GM11168 (cell line): ENCODE measurements around the gene GRIK2.

Experiments used
- in situ Hi-C: fragments of 300-500 bp; cut with MboI; formaldehyde crosslinking; loops from one replicate; pipeline ENCODE4 v1.12.0; 2022; ENCODE audit warnings: low sequenced_read_pairs; ENCODE audit not compliant: unreplicated experiment

The GRIK2 gene

DNA sequence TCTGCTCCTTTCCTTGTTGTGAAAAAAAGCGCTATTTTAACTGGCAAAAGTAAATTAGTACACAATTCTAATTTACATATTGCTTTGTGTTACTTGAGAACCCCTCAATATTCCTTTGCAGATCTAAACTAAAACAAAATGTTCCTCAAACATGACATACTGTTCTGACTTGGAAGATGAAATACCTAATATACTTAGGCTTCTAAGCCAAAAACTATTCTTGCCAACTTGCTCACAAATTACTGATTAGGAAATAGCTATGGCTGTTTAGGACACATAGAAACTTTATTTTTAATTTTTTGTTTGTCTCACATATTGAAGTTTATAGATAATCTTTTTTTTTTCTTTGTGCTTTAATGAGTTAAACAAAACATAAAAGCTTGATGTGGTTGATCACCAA, 542.2 kb downstream of the GRIK2 start:
- in situ Hi-C loops, result no loop called here

DNA sequence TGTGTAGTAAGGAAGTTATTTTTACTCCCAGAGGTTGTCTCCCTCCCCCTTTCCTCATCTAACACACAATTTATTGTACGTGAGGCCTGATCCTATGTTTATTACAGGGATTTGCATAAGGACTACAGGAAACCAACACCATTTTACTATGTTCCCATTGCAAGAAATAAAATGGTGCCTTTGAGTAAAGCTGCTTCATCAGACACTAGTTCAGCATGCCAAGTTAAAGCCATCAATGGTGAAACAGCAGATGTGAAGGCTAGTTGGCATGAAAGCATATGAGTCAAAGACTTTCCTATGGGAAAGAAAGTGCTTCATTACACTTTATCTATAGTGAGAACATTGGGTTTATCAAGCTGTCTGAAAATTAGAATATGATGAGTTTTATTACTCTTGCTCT, 543.0 kb downstream of the GRIK2 start:
- in situ Hi-C loops, result no loop called here

DNA sequence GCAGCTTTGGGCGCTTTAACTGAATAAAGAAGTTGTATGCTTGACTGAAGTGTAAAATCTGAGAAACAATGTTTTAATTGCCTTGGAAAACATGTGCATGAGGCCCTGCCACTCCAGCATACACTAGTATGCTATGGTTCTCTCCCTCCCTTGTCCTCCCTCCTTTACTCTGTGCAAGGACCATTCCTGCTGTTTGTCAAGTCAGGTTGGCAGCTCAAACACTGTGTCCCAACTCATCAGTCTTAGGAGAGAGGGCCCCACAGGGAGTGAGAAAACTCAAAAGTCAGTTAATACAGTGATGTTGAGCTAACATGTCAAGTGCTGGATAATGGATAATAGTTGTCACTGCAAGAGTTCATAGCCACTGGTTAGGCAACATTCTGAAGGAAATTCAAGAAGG, 543.6 kb downstream of the GRIK2 start:
- in situ Hi-C loops, result no loop called here

DNA sequence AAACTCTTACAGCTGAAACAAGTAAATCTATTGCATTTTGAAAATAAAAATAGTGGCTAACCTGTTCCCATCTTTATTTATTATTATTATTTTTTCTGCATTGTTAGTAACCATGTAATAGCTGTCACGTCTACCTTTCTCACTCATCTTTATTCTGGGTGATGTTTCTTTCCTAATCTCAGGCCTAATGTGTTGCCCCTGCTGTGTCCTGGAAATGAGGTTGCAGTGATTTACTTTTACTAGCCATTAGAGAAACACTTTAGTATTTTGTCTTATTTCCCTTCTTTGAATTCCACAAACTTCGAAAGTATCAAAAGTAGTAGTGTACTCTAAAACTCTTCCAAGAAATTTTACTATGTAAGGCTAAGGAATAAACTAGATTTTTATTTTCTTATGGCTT, 546.9 kb downstream of the GRIK2 start:
- in situ Hi-C loops, result no loop called here

DNA sequence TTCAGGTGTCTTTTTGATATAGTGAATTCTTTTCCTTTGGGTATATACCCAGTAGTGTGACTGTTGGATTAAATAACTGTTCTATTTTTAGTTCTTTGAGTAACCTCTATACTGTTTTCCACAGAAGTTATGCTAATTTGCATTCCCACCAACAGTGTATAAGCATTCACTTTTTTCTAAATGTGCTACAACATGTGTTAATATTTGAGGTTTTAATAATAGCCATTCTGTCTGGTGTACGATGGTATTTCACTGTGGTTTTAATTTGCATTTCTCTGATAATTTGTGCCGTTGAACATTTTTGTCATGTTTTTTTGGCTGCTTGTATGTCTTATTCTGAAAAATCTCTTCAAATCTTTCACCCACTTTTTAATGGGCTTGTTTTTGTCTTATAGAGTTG, 563.5 kb downstream of the GRIK2 start:
- in situ Hi-C loops, result no loop called here

DNA sequence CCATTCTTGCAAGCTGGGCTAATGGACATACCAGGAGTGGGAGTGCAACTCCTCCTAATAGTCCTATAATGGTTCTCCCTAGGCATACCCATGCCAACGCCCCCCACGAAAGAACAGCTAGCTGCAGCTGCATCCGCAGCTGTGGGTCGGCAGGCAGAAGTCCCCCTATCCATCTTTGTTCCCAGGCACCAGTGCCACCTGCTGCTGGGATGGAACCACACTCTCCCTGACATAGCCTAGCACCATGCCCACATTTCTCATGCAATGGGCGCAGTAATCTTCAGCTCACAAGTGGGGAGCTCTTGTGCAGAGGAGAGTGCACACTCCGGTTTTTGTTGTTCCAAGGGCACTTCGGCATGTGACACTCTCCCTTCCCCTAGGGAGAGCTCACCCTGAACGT, 567.8 kb downstream of the GRIK2 start:
- in situ Hi-C loops, result no loop called here

DNA sequence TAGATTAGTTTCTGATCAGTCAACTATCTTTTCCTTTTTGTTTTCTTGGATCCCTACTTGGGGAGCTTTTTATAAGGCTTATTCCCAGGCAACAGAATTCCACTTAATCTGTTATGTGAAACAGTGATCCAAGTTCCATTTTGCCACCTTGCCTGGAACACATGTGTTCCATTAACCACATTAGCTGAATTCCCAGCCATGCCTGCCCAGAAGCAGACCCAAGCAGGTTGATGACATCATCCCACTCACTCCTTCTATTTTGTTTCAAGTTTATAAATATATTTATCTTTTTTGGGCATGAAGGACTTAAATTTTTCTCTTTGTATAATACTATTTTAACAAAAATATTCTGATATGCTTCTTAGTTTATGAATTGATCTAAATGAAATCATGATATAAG, 587.4 kb downstream of the GRIK2 start:
- in situ Hi-C loops, result no loop called here

DNA sequence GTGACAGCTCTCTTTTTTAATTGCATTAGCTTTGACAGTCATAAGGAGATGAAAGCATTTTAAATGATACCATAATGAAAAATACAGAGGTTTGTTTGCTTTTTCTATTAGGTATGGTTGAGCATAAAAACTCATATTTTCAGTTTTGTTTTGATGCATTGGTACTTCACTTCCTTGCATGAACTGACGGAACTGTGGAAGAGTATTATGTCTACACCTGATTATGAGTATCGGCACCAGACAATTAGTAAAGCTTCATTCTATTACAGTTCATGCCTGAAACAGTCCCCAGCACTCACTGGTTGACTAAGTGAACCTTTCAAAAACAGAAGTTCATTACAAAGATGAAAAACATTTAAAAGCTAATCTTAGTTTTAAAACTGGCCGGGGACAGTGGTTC, 593.0 kb downstream of the GRIK2 start:
- in situ Hi-C loops, result no loop called here

DNA sequence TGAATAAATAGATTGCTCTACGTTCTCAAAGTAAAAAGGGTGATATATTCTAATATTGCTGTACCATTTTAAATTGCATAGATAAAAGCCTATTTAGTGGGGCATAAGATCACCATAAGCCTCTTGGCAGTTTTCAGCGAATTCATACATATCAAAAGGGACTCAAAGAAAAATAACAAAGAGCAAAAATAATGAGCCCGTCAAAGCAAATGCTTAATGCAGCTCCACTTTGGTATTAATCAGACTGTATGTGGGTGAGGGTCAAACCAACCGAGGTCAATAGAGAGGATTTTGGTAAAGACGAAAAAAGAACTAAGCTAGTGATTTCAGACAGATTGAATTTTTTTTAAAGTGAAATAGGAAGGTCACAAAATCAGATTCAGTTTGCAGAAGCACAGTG, 598.8 kb downstream of the GRIK2 start:
- in situ Hi-C loops, result no loop called here

DNA sequence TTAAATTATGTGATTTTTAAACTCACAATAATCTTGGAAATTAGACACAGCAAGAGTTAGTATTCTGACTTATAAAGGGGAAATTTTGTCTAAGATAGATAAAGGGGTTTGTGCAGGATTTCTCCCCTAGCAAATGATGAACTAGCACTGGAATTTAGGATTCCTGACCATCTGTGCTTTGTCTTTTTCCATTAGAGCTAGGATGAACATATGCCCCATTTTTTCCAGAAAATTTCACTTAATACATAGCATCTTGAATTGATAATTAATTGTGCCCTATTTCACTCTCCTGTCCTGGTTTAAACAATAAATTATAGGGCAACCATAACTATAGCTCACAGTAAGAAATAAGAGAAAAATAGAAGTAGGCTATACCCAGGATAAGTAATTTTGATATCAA, 601.0 kb downstream of the GRIK2 start:
- in situ Hi-C loops, result no loop called here

DNA sequence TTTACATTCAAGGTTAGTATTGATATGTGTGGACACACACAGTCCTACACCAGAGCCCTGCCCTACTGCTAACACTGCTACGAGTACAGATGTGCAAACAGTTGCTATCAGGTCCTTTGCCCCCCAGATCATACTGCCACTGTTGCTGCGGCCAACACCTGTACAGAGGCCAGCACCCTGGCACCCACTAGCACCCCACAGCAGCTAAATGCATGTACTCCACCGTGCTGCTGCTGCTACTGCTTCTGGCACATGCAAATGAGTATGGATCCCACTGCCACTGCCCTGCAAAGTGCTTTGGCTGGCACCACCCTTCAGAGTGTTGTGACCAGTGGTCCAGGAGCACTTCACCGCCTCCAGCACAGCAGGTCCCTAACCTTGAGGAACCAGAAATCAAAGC, 621.9 kb downstream of the GRIK2 start:
- in situ Hi-C loops, result no loop called here

DNA sequence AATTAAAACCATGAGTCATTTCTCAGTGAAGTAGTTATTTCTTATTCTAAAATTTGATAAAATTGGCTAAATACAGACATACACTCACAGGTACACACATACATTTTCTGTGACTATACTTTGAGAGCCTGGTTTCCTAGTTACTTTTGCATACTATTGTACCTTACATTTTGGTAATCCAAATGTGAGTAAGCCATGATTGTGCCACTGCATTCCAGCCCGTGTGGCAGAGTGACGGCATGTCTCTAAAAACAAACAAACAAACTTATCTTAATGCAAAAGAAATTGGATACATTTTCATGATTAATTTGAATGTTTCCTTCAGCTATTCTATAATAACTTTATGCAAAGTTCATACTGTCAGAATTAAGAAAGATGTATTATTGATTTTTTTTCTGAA, 628.8 kb downstream of the GRIK2 start:
- in situ Hi-C loops, result no loop called here

DNA sequence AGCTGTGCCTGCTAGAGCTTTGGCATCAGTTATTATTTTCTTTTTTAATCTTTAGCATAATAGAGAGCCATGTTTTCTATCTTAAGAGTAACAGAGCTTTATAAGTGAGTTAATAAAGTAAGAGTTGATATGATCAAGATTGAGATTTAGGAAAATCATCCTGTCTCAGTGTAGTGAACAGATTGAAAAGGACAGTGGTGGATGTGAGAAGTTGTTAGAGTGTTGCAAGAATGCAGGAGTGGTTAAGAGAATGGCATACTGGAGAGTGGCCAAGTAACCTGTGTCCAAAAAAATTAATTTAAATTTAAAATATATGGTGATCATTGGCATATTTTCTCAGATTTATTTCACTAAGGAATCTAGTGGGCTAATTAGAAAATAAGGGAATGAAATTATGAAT, 629.3 kb downstream of the GRIK2 start:
- in situ Hi-C loops, result no loop called here

DNA sequence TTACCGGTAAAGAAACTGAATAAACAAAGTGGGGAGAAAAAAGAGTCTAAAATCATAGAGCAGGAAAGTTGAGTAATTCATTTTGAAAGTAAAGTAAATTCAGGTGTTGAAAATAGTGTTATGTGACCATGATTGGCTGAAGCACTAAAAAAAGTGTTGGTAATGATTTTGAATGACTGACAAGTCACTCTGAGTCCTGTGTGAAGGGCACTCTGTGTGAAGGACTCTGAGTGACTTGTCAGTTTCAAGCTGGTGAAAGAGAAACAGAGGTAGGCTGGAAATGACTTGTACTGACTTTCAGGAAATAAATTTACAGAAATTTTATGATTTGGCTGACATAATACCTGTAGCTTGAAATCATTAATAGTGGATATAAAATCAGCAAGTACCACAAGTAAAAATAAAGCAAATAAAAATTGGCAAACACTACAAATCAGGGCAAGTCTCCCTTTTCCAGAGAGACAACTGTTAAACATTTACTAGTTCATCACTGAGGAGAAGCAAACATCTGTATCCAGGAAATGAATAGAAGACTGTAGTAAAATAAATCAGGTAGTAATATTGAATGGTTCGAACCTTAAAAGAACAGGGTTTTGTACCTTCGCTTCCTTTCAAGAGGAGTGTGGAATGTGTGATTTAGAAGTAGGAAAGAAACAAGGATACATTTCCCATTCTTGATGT, 630.6 kb downstream of the GRIK2 start:
- in situ Hi-C loops, result no loop called here

DNA sequence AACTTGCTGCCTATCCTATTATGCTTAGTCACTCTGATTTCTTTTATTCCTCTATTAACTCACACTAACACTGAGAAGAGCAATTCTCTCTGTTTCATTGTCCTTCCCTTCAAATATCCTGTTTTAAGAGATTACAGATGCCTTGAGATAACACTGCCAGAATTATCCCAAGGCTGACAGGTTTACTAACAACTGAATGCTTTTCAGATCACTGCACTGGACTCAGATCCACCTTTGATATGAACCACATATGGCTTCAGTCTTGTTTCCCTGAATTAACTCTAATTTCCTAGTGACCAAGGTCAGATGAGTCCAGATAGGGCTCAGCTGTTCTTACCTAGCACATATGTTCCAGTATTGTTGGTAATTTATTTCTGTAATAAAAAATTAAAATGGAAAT, 633.1 kb downstream of the GRIK2 start:
- in situ Hi-C loops, result no loop called here

DNA sequence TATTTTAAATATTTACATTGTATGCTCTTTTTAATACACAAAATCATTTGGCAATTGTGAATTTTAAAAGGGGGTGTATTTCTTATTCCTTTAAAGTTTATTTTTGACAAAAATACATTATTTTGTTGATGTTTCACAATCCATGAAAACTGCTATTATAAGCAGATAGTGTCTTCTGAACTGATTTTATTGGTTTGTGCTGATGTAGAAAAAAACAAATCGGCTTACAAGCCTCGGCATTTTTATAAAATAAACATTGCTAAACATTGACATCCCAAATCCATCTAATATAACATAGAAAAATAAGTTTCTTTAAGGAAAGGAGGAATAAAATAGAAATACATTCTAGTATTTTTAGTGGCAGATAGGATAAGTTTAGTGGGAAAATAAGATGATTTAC, 634.7 kb downstream of the GRIK2 start:
- in situ Hi-C loops, result no loop called here

DNA sequence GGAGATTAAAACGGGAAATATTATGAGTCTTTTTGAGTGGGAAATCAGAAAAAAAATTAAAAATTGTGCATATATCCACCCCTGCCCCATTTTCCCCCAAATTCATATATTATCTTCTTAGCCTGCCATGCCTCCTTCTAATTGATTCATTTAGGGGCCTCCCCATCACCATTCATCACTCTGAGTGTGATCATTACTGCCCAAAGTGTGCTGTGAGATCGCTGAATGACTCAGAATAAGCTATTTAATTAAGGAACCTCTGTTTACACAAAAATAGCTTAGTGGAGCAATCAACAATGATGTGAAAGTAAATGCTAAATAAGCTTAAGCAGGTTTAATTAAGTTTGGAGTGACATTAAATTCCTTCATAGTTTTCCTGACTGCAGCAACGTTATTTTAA, 645.5 kb downstream of the GRIK2 start:
- in situ Hi-C loops, result no loop called here

DNA sequence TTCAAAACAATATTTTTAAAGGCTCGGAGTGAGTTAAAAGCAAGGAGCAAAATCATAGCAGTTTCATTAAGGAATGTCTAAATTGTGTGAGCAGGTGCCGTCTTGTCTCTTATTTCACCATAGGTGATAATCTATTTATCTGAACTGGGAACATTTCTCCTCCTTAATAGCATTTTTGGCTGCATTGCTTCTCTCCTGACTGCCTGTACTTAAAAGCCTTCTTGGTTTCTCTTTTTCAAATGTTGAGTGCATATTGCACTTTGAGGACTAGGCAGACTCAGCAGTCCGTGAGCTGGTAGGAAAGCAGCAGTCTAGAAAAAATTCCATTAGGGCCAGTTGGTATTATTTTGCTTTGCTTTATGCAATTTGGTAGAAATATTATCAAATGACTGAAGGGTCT, 645.9 kb downstream of the GRIK2 start:
- in situ Hi-C loops, result no loop called here

DNA sequence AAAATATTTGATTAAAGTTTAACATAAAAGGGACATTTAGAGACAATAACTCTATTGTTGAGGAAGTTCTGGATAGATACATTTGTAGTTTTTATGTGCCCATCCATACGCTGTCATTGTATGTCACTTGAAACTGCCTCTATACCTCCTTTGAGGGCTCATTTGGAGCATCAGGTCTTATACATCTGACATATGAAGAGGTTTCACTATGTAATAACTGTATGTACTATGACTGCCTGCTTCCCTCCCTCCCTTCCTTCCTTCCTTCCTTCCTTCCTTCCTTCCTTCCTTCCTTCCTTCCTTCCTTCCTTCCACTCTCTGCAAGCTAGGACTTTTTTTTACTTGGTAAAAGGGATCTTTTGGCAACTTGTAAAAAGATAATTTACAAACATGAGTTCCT, 657.5 kb downstream of the GRIK2 start:
- in situ Hi-C loops, result no loop called here

DNA sequence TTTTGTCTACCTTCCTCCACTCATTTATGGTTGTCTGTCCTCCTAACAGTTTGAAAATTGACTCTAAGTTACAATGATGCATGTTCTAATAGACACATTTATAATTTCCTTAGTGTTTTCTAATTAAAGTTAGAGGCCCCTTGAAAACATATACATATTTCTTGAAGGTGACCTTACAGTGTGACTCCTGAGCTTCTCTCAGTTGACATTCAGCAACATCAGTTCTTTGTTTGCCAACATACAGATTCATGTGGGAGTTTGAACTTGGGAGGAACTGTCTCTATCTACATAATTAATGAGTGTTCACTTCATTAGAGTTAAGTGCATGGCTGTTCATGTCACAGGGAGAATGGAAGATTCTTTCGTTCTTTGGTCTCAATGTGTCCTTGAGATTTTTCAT, 658.2 kb downstream of the GRIK2 start:
- in situ Hi-C loops, result no loop called here

DNA sequence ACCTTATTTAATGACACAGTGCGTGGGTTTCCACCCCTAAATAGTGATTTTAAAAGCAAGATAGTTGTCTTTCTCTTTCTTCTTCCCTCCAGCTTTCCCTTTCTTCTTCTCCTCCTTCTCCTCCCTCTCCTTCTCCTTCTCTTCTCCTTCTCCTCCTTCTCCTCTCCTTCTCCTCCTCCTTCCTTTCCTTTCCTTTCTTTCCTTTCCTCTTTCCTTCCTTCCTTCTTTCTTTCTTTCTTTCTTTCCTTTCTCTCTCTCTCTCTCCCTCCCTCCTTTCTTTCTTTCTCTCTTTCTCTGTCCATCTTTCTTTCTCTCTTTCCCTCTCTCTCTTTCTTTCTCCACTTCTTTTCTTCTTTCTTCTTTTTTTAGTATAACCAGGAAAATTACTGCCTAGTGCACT, 670.6 kb downstream of the GRIK2 start:
- in situ Hi-C loops, result no loop called here

DNA sequence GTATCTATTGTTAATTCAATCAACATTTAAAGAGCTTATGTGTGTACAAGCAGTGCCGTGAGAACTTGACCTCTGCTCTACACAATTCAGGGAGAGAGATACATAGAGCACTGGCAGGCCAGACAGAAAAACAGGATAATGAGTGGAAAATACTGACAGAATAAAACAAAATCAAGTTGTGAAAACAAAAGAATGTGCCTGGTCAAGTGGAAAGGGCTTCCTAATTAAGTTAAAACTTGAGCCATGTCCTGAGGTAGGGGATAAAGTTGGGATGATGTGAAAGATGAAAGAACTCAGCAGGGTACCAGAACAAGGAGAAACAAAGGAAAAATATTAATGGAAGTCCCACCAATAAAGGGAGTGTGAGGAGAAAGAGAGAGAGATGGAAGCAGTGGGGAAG, 672.8 kb downstream of the GRIK2 start:
- in situ Hi-C loops, result no loop called here

DNA sequence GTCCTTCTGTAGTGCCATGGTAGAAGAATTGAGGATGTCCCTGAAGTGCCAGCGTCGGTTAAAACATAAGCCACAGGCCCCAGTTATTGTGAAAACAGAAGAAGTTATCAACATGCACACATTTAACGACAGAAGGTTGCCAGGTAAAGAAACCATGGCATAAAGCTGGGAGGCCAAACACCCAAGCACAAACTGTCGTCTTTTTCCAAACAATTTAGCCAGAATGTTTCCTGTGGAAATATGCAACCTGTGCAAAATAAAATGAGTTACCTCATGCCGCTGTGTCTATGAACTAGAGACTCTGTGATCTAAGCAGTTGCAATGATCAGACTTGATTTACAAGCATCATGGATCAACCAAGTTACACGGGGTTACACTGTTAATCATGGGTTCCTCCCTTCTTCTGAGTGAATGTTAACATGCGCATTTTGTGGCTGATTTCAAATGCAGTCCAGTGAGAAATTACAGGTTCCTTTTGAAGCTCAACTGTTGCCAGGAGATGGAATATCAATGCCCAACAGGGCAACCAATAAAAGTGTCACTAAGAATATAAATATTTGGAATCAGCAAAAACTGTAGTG, 674.9 kb downstream of the GRIK2 start:
- in situ Hi-C loops, result no loop called here
